ENCODE results near the gene BBS2. TPM values are rescaled to one million over a fixed set of nuclear protein-coding genes. Genes with fewer than 3 reads are reported as not detected.
"Not testable (repeated sequence)": the region's sequence is repeated elsewhere in the genome, so short reads cannot be mapped to it uniquely, and the experiment has no call there.

The BBS2 gene
- total RNA-seq, 6 donors from 2014 or later: 27.5 to 188 (median 35.4) TPM

GRCh38 chr16:56506941-56507340, 12.9 kb downstream of the BBS2 start:
- Histone ChIP-seq H3K4me1 (no peaks in the 10 kb centered on the region), H3K4me3 (no peak overlapping the region), H3K36me3 (peaks cover 17 to 82% (median 43%) of the 10 kb centered on the region in 4 donors), H3K27me3 (no peaks in the 10 kb centered on the region), H3K27ac (no peak overlapping the region), H3K9me3 (no peaks in the 10 kb centered on the region)
- no peak for TF ChIP-seq POLR2AphosphoS5 (IDR thresholded peaks at IDR 0.05)
- no peak for TF ChIP-seq CTCF (IDR thresholded peaks at IDR 0.05)
- no peak for TF ChIP-seq EP300 (IDR thresholded peaks at IDR 0.05)
- no peak for TF ChIP-seq POLR2A (IDR thresholded peaks at IDR 0.05)
- ATAC-seq (ENCODE audit: low FRiP score in 2 of 2) (peak in 1 of 2 donors; percentile 31), DNase-seq (no peak)

GRCh38 chr16:56505181-56505580, 14.6 kb downstream of the BBS2 start:
- 87 to 89% methylated on average over 3 of the region's 3 CpGs for WGBS, 2 donors
- TF ChIP-seq CTCF (IDR thresholded peaks at IDR 0.05) (no peak), POLR2AphosphoS5 (IDR thresholded peaks at IDR 0.05) (no peak), POLR2A (IDR thresholded peaks at IDR 0.05) (no peak), EP300 (IDR thresholded peaks at IDR 0.05) (no peak)

GRCh38 chr16:56493815-56494214, 26.0 kb downstream of the BBS2 start:
- no peak for DNase-seq
- no peaks in the 10 kb centered on the region for H3K27me3 ChIP-seq
- H3K36me3 ChIP-seq: peaks cover 11 to 31% (median 14%) of the 10 kb centered on the region in 4 donors
- no peak overlapping the region for H3K4me3 ChIP-seq
- H3K4me1 ChIP-seq: no peaks in the 10 kb centered on the region
- H3K27ac ChIP-seq: no peak overlapping the region
- no peaks in the 10 kb centered on the region for H3K9me3 ChIP-seq
- 100% methylated on average over 1 of the region's 1 CpG for WGBS, 2 donors
- TF ChIP-seq POLR2A (IDR thresholded peaks at IDR 0.05) (no peak), POLR2AphosphoS5 (IDR thresholded peaks at IDR 0.05) (no peak), CTCF (IDR thresholded peaks at IDR 0.05) (no peak), EP300 (IDR thresholded peaks at IDR 0.05) (no peak)
- no peak for ATAC-seq (ENCODE audit: low FRiP score in 2 of 2)

More at GRCh38 chr16:56505181-56505580, 14.6 kb downstream of the BBS2 start:
- Histone ChIP-seq H3K9me3 (no peaks in the 10 kb centered on the region), H3K27me3 (no peaks in the 10 kb centered on the region), H3K4me3 (no peak overlapping the region), H3K27ac (no peak overlapping the region), H3K36me3 (peaks cover 26 to 89% (median 52%) of the 10 kb centered on the region in 4 donors), H3K4me1 (no peaks in the 10 kb centered on the region)
- ATAC-seq (ENCODE audit: low FRiP score in 2 of 2) (no peak), DNase-seq (no peak)

GRCh38 chr16:56493126-56493525, 26.7 kb downstream of the BBS2 start:
- TF ChIP-seq POLR2AphosphoS5 (IDR thresholded peaks at IDR 0.05): no peak
- TF ChIP-seq EP300 (IDR thresholded peaks at IDR 0.05): no peak
- TF ChIP-seq CTCF (IDR thresholded peaks at IDR 0.05): no peak
- TF ChIP-seq POLR2A (IDR thresholded peaks at IDR 0.05): no peak
- Histone ChIP-seq H3K36me3 (peaks cover 6 to 25% (median 10%) of the 10 kb centered on the region in 4 donors), H3K4me3 (no peak overlapping the region), H3K4me1 (no peaks in the 10 kb centered on the region), H3K27ac (no peak overlapping the region), H3K9me3 (no peaks in the 10 kb centered on the region), H3K27me3 (no peaks in the 10 kb centered on the region)
- no peak for DNase-seq
- ATAC-seq (ENCODE audit: low FRiP score in 2 of 2): no peak
- WGBS, 2 donors: 80 to 87% methylated on average over 2 of the region's 2 CpGs

GRCh38 chr16:56491657-56492261, 28.1 kb downstream of the BBS2 start:
- TF ChIP-seq CTCF (IDR thresholded peaks at IDR 0.05) (no peak), POLR2A (IDR thresholded peaks at IDR 0.05) (no peak), EP300 (IDR thresholded peaks at IDR 0.05) (no peak), POLR2AphosphoS5 (IDR thresholded peaks at IDR 0.05) (no peak)
- H3K27me3 ChIP-seq: no peaks in the 10 kb centered on the region
- H3K9me3 ChIP-seq: no peaks in the 10 kb centered on the region
- 96 to 98% methylated on average over 4 of the region's 4 CpGs for WGBS, 2 donors
- peaks cover 0 to 11% (median under 1%) of the 10 kb centered on the region in 4 donors for H3K36me3 ChIP-seq
- DNase-seq (no peak), ATAC-seq (ENCODE audit: low FRiP score in 2 of 2) (no peak)
- H3K4me3 ChIP-seq: no peak overlapping the region
- H3K27ac ChIP-seq: no peak overlapping the region
- no peaks in the 10 kb centered on the region for H3K4me1 ChIP-seq

GRCh38 chr16:56488868-56489267, 31.0 kb downstream of the BBS2 start:
- H3K4me1 ChIP-seq; H3K4me3 ChIP-seq; H3K27me3 ChIP-seq; ATAC-seq (ENCODE audit: low FRiP score in 2 of 2); H3K9me3 ChIP-seq; DNase-seq; H3K27ac ChIP-seq: not testable (repeated sequence)
- H3K36me3 ChIP-seq: peaks cover 0 to 13% (median 8%) of the 10 kb centered on the region in 4 donors
- 93 to 96% methylated on average over 1 of the region's 1 CpG for WGBS, 2 donors

Data from upper lobe of left lung (tissue), 6 donors.